MM.1S (cell line): ENCODE data around the gene PAK4.

Experiments
- CTCF ChIP-seq: fragments of 300-600 bp; sonication (generic); IDR thresholded peaks from 2 replicates; pipeline ENCODE4 v1.5.1; 2016; ENCODE audit warnings: antibody characterized with exemption, low read length, mixed read lengths
- EZH2 ChIP-seq: fragments of 300-600 bp; sonication (generic); optimal IDR thresholded peaks from 2 replicates; pipeline ENCODE3; 2017; ENCODE audit warnings: low read depth, mild to moderate bottlenecking, antibody characterized with exemption, low read length, mixed read lengths
- EZH2phosphoT487 ChIP-seq: fragments of 300-600 bp; sonication (generic); IDR thresholded peaks from 2 replicates; pipeline ENCODE4 v1.6.1; 2018; ENCODE audit warnings: antibody characterized with exemption, low read length

- no peak for TF ChIP-seq CTCF
- no peak for TF ChIP-seq EZH2phosphoT487
- TF ChIP-seq EZH2, result no peak
Measured at GRCh38 chr19:39082745-39083598, 42.6 kb upstream of the PAK4 start.
